HG03558 (cell line): ENCODE measurements around the gene FAM53A.
A peak's percentile ranks its signal among the peaks of the same experiment; 100 is the strongest.

Experiments
- ATAC-seq: cut with Tn5 transposase; IDR thresholded peaks from one replicate; pipeline ENCODE4 v1.9.1; 2021; ENCODE audit warnings: moderate number of reproducible peaks; ENCODE audit not compliant: unreplicated experiment; ENCODE audit errors: extremely low read depth

Gene FAM53A

GRCh38 chr4:1683736-1684505 lies at the start of gene FAM53A:
Gene FAM53A, minus strand, starts transcription at chr4:1684313. Its CDS starts 15,572 bp downstream, at chr4:1668741.
- ATAC-seq = peak; percentile 63

- no peak for ATAC-seq
Measured at GRCh38 chr4:1732911-1733310, 48.8 kb upstream of the FAM53A start.

- no peak for ATAC-seq
Measured at GRCh38 chr4:1731180-1731579, 47.1 kb upstream of the FAM53A start.

- ATAC-seq = no peak
Measured at GRCh38 chr4:1730532-1731135, 46.5 kb upstream of the FAM53A start.

- ATAC-seq = no peak
Measured at GRCh38 chr4:1728061-1728980, 44.2 kb upstream of the FAM53A start.

- ATAC-seq = no peak
Measured at GRCh38 chr4:1727117-1728031, 43.3 kb upstream of the FAM53A start.

- ATAC-seq = no peak
Measured at GRCh38 chr4:1726146-1726934, 42.2 kb upstream of the FAM53A start.

- no peak for ATAC-seq
Measured at GRCh38 chr4:1725521-1725920, 41.4 kb upstream of the FAM53A start.

GRCh38 chr4:1723131-1723801 lies 39.2 kb upstream of the FAM53A start:
- no peak for ATAC-seq

- no peak for ATAC-seq
Measured at GRCh38 chr4:1722551-1723118, 38.5 kb upstream of the FAM53A start.

GRCh38 chr4:1721666-1722550 lies 37.8 kb upstream of the FAM53A start:
- no peak for ATAC-seq

- peak; percentile 63 for ATAC-seq
Measured at GRCh38 chr4:1721003-1721665, 37.0 kb upstream of the FAM53A start, which contains the start of the genes TACC3 and TMEM129. Gene TACC3, plus strand, starts transcription at chr4:1721521. Its CDS starts 1,901 bp downstream, at chr4:1723422. Gene TMEM129, minus strand, starts transcription at chr4:1721323. Its CDS starts 486 bp downstream, at chr4:1720837.

- no peak for ATAC-seq
Measured at GRCh38 chr4:1720163-1720983, 36.3 kb upstream of the FAM53A start.

GRCh38 chr4:1718095-1718850 lies 34.2 kb upstream of the FAM53A start:
- no peak for ATAC-seq
